ENCODE data around the gene ELFN2. TPM values are rescaled to one million over a fixed set of nuclear protein-coding genes. Genes with fewer than 3 reads are reported as not detected.

The ELFN2 gene
- total and polyA plus RNA-seq, 2 of the 13 experiments (the other 11 are each of a cell fraction or from before 2014, with no cell fraction given), result 0.01 TPM; not detected in 1

- TF ChIP-seq PRPF4 (IDR thresholded peaks at IDR 0.05; ENCODE audit: low read depth, low read length, poor library complexity, severe bottlenecking), result no peak
- peak; percentile 75; the same call in 1 of the 2 replicates for TF ChIP-seq HIC2 (CRISPR knock-in tag; IDR thresholded peaks at IDR 0.05; ENCODE audit: low read depth)
- peak; percentile 87; the same call in 1 of the 2 replicates for TF ChIP-seq ZNF292 (CRISPR knock-in tag; IDR thresholded peaks at IDR 0.05; ENCODE audit: borderline replicate concordance, low read depth)
- no peak for TF ChIP-seq TBX3 (IDR thresholded peaks at IDR 0.05; ENCODE audit: borderline replicate concordance)
- no peak for TF ChIP-seq NFYC (CRISPR knock-in tag; IDR thresholded peaks at IDR 0.05)
- TF ChIP-seq PATZ1 (CRISPR knock-in tag; IDR thresholded peaks at IDR 0.05), result peak; percentile 78
- TF ChIP-seq TCF12 (IDR thresholded peaks at IDR 0.05), result no peak
- no peak for TF ChIP-seq TCF12 (CRISPR knock-in tag; IDR thresholded peaks at IDR 0.05)
- no peak for TF ChIP-seq RFX1 (IDR thresholded peaks at IDR 0.05)
- no peak for TF ChIP-seq NR2F2 (IDR thresholded peaks at IDR 0.05; ENCODE audit: borderline replicate concordance, low read depth)
- TF ChIP-seq EED (CRISPR knock-in tag; IDR thresholded peaks at IDR 0.05), result no peak
- no peak for TF ChIP-seq TIGD3 (CRISPR knock-in tag; IDR thresholded peaks at IDR 0.05; ENCODE audit: borderline replicate concordance)
- no peak for TF ChIP-seq NR0B2 (CRISPR knock-in tag; IDR thresholded peaks at IDR 0.05)
- no peak for TF ChIP-seq SP1 (IDR thresholded peaks at IDR 0.05)
- TF ChIP-seq SP1 (CRISPR knock-in tag; IDR thresholded peaks at IDR 0.05), result peak; percentile 58; the same call in 1 of the 2 replicates
- TF ChIP-seq ZNF552 (CRISPR knock-in tag; IDR thresholded peaks at IDR 0.05; ENCODE audit: borderline replicate concordance), result no peak
- TF ChIP-seq ZNF281 (CRISPR knock-in tag; IDR thresholded peaks at IDR 0.05; ENCODE audit: borderline replicate concordance), result peak; percentile 27; the same call in 1 of the 2 replicates
- peak; percentile 52 for TF ChIP-seq CEBPG (CRISPR knock-in tag; IDR thresholded peaks at IDR 0.05)
- peak; percentile 91; the same call in 1 of the 3 replicates for TF ChIP-seq MXI1 (IDR thresholded peaks at IDR 0.05; ENCODE audit: borderline replicate concordance, low read depth, low read length)
- TF ChIP-seq ZNF605 (CRISPR knock-in tag; IDR thresholded peaks at IDR 0.05), result 0 out of 2 replicates have a peak, but pooled peaks have one; percentile 61
- TF ChIP-seq ARHGAP35 (CRISPR knock-in tag; IDR thresholded peaks at IDR 0.05; ENCODE audit: borderline replicate concordance), result 0 out of 2 replicates have a peak, but pooled peaks have one; percentile 19
- TF ChIP-seq GATAD2A (CRISPR knock-in tag; IDR thresholded peaks at IDR 0.05), result peak; percentile 92
Observed at GRCh38 chr22:37454857-37455686, 27.8 kb upstream of the ELFN2 start (continued).

All from HepG2 (cell line).